Nephron progenitor cell (in vitro differentiated cells): Measurements from ENCODE around the gene ST13.

Experiments used
- DNase-seq: peaks from one replicate; pipeline ENCODE4 v3.0.0; 2021
- H3K27ac Mint-ChIP-seq: 2 replicates; pipeline ENCODE4 v1.8.0; 2021; ENCODE audit warnings: mild to moderate bottlenecking, moderate library complexity, mixed read lengths
- H3K27me3 Mint-ChIP-seq: 2 replicates; pipeline ENCODE4 v1.8.0; 2021; ENCODE audit warnings: mild to moderate bottlenecking, low read depth, mixed read lengths; ENCODE audit not compliant: poor library complexity
- H3K36me3 Mint-ChIP-seq: 2 replicates; pipeline ENCODE4 v1.8.0; 2021; ENCODE audit warnings: low read depth, mixed read lengths
- H3K4me1 Mint-ChIP-seq: 2 replicates; pipeline ENCODE4 v1.8.0; 2021; ENCODE audit warnings: mixed read lengths
- H3K4me3 Mint-ChIP-seq: 2 replicates; pipeline ENCODE4 v1.8.0; 2021; ENCODE audit warnings: mild to moderate bottlenecking, moderate library complexity, mixed read lengths
- H3K9me3 Mint-ChIP-seq: 2 replicates; pipeline ENCODE4 v1.8.0; 2021; ENCODE audit warnings: mild to moderate bottlenecking, moderate library complexity, mixed read lengths
- CTCF ChIP-seq: fragments of 200-600 bp; sonication (generic); IDR thresholded peaks from 2 replicates; pipeline ENCODE4 v1.5.0; 2021; ENCODE audit warnings: antibody characterized with exemption

ST13 gene

GRCh38 chr22:40818747-40819598 lies 37.5 kb downstream of the ST13 start, which contains the start of gene SLC25A17:
SLC25A17 (minus strand) TSS chr22:40819346; CDS start chr22:40819248, 98 bp downstream.
- peaks cover 37% of the 10 kb centered on the region for H3K36me3 Mint-ChIP-seq

GRCh38 chr22:40818192-40818746 lies 38.2 kb downstream of the ST13 start:
- peaks cover 34% of the 10 kb centered on the region for H3K36me3 Mint-ChIP-seq
- H3K27me3 Mint-ChIP-seq = no peaks in the 10 kb centered on the region
- H3K4me3 Mint-ChIP-seq = peak overlapping the region; percentile 98
- peak overlapping the region; percentile 98 for H3K27ac Mint-ChIP-seq
- no peak for TF ChIP-seq CTCF
- no peaks in the 10 kb centered on the region for H3K9me3 Mint-ChIP-seq
- H3K4me1 Mint-ChIP-seq = peaks cover 39% of the 10 kb centered on the region
- no peak for DNase-seq

More at GRCh38 chr22:40818747-40819598, 37.5 kb downstream of the ST13 start, which contains the start of gene SLC25A17:
- TF ChIP-seq CTCF = peak; percentile 12
- no peaks in the 10 kb centered on the region for H3K9me3 Mint-ChIP-seq
- peak within 1 kb of the TSS; percentile 98 for H3K27ac Mint-ChIP-seq
- peak; percentile 88 for DNase-seq
- no peaks in the 10 kb centered on the region for H3K27me3 Mint-ChIP-seq
- peak within 1 kb of the TSS; percentile 98 for H3K4me3 Mint-ChIP-seq
- H3K4me1 Mint-ChIP-seq = peaks cover 36% of the 10 kb centered on the region

- Mint-ChIP-seq H3K27ac (no peak overlapping the region), H3K9me3 (no peaks in the 10 kb centered on the region), H3K36me3 (peaks cover 29% of the 10 kb centered on the region), H3K4me1 (peaks cover 39% of the 10 kb centered on the region), H3K27me3 (no peaks in the 10 kb centered on the region), H3K4me3 (peak overlapping the region; percentile 98)
- TF ChIP-seq CTCF = no peak
- no peak for DNase-seq
These were observed 38.7 kb downstream of the ST13 start for GRCh38 chr22:40817737-40818136.

- H3K27me3 Mint-ChIP-seq = no peaks in the 10 kb centered on the region
- H3K9me3 Mint-ChIP-seq = no peaks in the 10 kb centered on the region
- H3K4me1 Mint-ChIP-seq = peaks cover 28% of the 10 kb centered on the region
- peaks cover 29% of the 10 kb centered on the region for H3K36me3 Mint-ChIP-seq
- no peak for TF ChIP-seq CTCF
- no peak overlapping the region for H3K27ac Mint-ChIP-seq
- H3K4me3 Mint-ChIP-seq = no peak overlapping the region
- no peak for DNase-seq
These were observed 42.5 kb downstream of the ST13 start for GRCh38 chr22:40813912-40814315.

- TF ChIP-seq CTCF = no peak
- peaks cover 5% of the 10 kb centered on the region for H3K4me1 Mint-ChIP-seq
- no peaks in the 10 kb centered on the region for H3K9me3 Mint-ChIP-seq
- H3K36me3 Mint-ChIP-seq = peaks cover 30% of the 10 kb centered on the region
- no peak for DNase-seq
- H3K4me3 Mint-ChIP-seq = no peak overlapping the region
- no peaks in the 10 kb centered on the region for H3K27me3 Mint-ChIP-seq
- H3K27ac Mint-ChIP-seq = peak overlapping the region; percentile 53
These were observed 48.2 kb downstream of the ST13 start for GRCh38 chr22:40808018-40808841.
